Subcutaneous adipose tissue (tissue), 4 donors: ENCODE measurements around the gene MOV10. TPM values are rescaled to one million over a fixed set of nuclear protein-coding genes. Genes with fewer than 3 reads are reported as not detected.

Source experiments
- CTCF ChIP-seq: fragments of 450-650 bp; IDR thresholded peaks from one replicate; pipeline ENCODE4 v1.5.1; 2016; ENCODE audit warnings: low read depth, mild to moderate bottlenecking, control low read depth, antibody characterized with exemption, moderate library complexity
- total RNA-seq, 4 donors: library from RNA; depleted of rRNA; stranded (reverse); fragments of >200 nt; gene quantifications; one replicate each; pipeline ENCODE4 v1.1.0, GENCODE V29; 2016

The MOV10 gene
- total RNA-seq, 4 donors from 2014 or later: 11.6 to 51.6 (median 21.7) TPM

GRCh38 chr1:112694363-112694929 lies 20.0 kb downstream of the MOV10 start:
- no peak for TF ChIP-seq CTCF

GRCh38 chr1:112695276-112695675 lies 20.8 kb downstream of the MOV10 start:
- no peak for TF ChIP-seq CTCF

- no peak for TF ChIP-seq CTCF
Observed at GRCh38 chr1:112696578-112697314, 22.3 kb downstream of the MOV10 start.

- TF ChIP-seq CTCF: no peak
Observed at GRCh38 chr1:112697781-112698201, 23.3 kb downstream of the MOV10 start.

GRCh38 chr1:112698366-112699310 lies 24.2 kb downstream of the MOV10 start:
- no peak for TF ChIP-seq CTCF

GRCh38 chr1:112699425-112700144 lies 25.1 kb downstream of the MOV10 start:
- no peak for TF ChIP-seq CTCF
